Activated naive CD8-positive, alpha-beta T cell treated with anti-CD3 and anti-CD28 coated beads, Interleukin-2, amount 50 U/mL, for 16 hours (primary cell): ENCODE results near the gene PKIG.

Source experiments
- DNase-seq: peaks from one replicate; pipeline ENCODE4 v3.0.0-alpha.2; 2020; ENCODE audit warnings: low read depth, low spot score

PKIG gene

DNA sequence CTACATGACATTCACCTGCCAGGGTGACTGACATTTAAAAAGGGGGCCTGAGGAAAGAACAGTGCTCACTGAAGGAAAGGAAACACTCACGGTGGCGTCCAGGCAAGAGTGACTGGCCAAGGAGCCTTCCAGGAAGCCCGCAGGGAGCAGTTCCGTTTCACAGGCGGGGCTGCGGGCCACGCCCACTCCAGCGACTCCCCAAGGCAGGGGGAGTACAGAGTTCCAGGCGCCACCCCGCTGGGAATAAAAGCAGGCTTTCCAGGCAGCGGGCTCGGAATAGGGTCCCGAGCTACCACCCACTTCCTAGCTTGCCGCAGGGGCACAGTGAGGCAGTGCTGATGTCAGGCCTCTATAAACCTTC lies 34.2 kb downstream of the PKIG start:
- DNase-seq, result no peak

DNA sequence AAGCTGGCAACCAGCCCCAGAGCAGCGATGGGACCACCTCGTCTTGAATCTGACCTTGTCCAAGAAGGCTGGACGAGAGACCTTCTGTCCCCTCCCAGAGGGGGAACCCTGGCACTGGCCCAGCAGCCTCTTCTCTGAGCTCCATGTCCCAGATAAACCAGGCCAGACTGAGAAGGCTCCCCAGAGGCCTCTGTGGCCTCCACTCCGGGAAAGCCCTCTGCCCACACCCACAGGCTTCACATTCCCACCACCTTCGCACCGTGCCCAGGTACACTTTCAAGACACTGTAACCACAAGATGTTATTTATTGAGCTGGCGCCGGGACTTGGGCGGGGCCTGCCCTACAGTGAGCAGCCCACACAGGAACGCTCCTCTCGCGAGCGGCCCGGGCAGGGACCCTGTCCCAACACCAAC lies 35.9 kb downstream of the PKIG start:
- DNase-seq, result no peak

DNA sequence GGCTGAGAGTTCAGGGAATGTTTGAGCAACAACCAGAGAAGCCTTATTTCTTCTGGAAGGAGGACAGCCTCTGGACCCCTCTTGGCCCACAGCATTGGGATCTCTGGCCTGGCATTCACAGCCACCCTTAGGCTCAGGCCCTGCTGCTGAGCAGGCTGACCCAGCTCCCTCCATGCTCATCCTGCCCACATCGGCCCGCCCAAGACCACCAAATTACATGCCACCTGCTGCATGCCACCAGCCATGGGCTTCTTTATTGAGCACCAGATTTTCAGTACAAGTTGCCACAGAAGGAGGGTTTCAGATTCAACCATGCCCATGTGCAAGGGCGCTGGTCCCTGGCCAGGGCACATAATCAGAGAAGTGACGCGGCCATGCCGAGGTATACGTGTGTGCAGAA lies 36.9 kb downstream of the PKIG start:
- DNase-seq, result no peak

DNA sequence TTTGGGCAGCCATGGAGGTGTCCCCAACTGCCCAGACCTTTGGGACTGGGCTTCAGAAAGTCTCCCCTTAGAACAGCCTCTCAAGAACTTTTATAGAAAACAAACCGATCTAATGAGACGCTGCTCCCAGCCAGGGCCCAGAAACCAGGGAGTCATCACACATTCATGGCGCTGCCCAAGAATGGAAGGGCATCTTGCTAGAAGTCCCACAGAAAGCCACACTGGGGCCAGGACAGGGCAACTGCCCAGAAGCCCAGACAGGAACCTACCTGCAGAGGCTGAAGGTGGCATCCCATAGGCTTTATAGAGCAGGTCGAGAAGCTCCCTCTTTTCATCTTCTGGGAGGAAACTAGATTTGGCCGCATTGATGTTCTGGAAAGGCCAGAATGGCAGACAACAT lies 37.7 kb downstream of the PKIG start:
- DNase-seq, result no peak

DNA sequence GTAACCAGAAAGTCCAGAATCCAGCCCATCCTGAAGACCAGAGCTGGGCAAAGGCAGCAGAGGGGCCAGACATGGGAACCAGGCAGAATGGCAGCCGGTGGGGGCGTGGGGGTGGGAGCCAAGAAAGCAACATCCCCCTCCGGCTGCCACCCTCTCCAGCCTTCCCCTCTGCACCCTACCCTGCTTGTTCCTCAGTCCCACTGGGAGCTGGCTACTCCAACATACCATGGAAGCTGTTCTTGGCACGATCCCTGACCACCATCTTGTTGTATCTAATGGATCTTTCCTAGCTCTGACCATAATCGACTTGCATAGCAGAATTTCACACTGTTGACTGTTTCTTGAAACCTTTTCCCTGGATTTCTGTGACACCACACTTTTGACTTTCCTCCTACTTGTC lies 38.9 kb downstream of the PKIG start:
- no peak for DNase-seq

DNA sequence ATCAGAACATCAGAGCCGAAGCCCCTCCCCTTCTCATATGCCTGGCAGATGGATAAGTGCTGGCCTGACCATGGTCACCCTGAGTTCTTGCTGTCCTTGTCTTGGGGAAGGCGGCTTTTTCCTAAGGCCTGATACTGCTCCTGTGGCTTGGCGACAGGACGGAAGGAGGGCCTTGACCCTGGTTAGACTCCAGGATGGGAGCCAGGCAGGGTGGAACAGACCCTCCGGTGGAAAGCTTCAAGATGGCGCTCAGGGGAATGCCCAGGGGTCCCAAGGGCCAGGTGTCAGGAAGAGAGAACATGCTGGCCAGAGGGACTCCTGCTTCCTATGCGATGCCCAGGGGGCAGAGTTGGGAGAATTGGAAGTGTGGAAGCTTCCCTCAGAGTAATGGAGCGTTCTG lies 39.6 kb downstream of the PKIG start:
- no peak for DNase-seq

DNA sequence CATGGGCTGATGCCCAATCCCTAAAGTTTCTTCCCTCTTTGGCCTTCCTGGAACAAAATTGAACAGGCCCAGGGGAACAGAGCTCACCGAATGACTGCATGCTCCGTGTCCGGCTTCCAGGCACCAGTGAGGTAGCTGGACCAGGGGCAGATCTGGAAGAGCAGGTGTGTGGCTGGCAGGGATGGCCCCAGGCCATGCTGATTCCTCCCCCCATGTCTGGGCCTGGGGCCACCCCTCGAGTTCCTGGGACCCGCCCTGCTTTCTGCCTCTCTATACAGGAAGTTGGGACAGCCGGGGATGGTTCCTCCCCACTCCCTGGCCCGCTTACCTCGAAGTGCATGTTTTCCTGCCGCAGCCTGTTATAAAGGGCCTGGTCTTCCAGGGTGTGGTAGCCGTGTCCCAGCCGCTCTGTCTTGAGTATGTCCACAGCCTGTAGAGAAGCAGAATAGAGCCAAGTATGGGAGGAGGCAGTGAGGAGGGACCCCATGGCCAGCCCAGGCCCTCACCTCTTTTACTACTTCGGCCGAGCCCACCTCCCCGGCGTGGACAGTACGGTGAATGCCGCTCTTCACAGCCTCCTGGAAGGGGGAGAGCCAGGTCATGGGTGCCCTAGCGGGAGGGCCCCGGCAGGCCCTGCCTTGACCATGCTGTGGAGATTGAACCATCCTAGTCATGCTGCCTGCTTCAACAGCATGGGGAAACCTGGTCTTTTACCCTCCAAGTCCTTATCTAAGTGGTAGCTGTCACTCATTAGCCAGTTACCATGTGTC lies 40.3 kb downstream of the PKIG start:
- DNase-seq, result no peak

DNA sequence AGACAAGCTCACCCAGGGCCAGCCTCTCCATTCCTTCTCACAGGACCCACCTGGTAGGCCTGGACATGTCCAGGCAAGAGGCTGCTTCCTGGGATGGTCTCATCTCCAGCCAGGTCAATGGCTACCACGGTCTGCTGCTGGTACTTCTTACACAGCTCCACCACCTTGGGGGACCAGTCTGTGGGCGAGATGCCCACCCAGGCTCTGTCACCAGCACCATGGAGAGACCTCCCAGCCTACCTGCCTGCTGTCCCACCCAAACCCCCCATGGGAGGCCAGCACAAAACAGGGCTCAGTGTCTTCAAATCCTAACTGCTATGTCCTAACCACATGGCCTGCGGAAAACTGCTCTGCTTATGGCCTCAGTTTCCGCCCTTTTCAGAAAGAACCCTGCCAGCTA lies 41.8 kb downstream of the PKIG start:
- DNase-seq, result no peak

DNA sequence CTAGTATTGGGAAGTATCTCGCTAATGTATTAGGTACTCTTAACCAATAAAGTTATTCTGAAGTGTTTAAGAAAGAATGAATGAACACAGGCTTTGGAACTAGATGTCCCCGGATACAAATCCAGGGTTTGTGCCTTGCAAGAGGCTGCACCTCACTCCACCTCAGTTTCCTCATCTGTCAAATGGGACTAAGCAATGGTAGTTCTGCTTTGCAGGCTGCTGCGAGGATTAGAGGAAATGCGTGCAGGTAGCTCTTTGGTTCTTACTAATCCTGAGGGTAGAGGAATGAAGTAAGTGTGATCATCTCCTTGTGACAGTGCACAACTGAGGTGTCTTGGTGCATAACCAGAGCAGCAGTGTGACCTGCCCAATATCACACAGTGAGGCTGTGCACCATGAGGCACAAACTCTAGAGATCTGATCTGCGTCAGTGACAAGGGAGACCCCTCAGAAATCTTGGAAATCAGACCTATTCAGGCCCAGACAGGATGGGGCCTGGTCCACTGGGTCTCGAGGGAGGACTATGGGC lies 42.4 kb downstream of the PKIG start:
- no peak for DNase-seq

DNA sequence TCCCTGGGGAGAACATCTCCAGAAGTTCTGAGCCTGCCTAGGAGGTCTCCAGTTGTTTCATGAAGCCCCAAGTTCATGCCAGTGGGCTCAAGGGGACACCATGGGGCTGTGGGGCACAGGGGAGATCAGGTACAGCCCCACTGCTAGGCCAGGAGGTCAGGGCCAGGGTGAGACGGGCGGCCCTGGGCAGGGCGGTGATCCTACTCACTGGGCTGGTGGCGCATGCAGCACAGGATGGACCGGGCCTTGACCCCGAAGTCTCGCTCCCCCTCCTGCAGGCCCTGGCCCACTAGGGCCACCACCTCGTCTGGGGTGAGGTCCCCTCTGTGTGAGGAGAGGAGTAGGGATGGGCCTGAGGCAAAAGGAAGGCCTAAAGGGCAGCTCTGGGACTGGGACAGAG lies 43.0 kb downstream of the PKIG start:
- DNase-seq, result no peak

DNA sequence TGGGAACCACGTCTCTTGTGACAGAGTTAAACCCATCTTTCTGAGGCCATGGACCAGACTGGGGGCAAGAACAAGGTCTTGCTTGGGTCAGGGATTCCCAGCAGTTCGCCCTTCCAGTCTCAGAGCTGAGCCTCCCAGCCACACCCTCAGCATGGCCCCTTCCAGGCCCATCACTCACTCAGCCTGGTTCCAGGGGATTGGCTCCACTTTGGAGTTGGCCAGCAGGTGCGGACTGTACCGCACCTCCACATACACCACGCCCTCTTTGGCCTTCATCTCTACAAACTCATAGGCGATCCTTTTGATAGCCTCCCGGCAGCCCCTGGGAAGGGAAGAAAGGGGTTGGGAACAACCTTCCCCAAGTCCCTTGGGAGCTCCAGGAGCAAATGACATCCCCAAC lies 43.9 kb downstream of the PKIG start:
- DNase-seq, result no peak

DNA sequence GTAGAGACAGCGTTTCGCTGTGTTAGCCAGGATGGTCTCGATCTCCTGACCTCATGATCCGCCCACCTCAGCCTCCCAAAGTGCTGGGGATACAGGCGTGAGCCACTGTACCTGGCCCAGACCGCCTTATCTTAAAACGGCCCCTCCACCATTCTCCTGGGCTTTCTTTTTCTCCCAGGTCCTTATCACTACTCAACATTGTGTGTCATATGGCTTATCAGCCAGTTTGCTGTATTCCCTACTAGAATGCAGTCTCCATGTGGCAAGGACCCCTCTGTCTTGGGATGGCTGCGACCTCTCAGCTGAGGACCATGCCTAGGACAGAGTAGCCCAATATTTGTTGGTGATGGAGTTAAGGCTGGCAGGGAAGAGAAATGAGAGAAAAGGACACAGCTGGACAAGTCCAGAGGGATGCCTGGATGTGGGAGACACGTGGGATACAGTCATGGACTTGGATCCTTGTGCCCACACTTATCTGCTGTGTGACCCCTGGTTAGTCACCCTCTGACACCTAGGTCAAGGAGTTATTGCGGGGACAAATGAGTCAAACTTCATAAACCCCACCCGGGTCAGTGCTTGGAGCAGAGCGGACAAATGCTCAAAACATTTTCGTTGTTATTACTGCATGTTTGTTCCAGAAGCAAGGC lies 45.1 kb downstream of the PKIG start:
- no peak for DNase-seq

DNA sequence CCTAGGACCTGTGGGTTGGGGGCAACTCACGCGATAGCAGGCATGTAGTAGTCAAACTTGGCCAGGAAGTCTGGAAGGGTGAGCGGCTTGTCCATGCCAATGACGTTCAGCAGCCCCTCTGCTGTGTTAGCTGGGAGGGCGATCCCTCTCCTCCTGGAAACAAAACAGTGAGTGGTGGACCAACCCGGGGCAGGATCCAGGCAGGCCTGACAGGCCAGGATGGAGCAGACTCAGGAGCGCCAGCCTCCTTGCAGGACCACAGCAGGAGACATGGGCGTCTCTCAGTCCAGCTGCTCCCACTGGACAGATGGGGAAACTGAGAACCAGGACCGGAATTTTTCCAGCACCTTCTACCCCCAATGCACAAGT lies 46.6 kb downstream of the PKIG start:
- DNase-seq, result no peak

DNA sequence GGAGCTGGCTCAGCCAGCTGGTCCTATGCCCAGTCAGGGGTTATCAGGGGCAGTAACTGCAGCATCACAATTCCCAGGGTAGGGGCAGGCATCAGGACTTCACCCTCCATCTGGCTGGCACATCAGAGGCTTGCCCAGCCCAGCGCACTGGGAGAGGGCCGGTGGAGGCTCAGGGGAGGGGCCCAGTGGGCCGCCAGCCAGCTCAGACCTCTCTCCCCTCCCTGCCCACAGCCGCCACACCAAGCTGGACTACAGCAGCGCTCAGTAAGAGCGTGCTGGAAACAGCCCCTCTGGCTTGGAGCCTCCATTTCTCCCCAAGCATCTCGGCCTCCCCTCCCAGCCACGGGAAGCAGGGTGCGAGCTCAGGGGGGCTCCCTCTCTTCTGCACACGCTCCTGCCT lies 47.2 kb downstream of the PKIG start:
- DNase-seq, result no peak

DNA sequence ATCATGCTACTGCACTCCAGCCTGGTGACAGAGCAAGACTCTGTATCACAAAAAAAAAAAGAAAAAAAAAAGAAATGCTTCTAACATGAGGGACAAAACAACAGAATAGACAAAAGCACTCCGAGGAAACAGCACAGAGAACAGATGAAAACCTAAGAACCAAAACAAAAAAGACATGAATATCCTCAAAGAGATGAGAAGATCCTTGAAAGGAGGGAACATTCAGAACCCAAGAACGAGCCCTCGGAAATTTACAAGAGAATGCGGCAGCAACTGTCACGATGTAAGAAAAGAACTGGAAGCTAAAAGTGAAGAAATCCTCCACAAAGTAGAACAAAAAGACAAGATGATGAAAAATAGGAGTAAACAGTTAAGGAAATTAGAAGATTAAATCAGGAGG lies 47.9 kb downstream of the PKIG start:
- DNase-seq, result no peak

DNA sequence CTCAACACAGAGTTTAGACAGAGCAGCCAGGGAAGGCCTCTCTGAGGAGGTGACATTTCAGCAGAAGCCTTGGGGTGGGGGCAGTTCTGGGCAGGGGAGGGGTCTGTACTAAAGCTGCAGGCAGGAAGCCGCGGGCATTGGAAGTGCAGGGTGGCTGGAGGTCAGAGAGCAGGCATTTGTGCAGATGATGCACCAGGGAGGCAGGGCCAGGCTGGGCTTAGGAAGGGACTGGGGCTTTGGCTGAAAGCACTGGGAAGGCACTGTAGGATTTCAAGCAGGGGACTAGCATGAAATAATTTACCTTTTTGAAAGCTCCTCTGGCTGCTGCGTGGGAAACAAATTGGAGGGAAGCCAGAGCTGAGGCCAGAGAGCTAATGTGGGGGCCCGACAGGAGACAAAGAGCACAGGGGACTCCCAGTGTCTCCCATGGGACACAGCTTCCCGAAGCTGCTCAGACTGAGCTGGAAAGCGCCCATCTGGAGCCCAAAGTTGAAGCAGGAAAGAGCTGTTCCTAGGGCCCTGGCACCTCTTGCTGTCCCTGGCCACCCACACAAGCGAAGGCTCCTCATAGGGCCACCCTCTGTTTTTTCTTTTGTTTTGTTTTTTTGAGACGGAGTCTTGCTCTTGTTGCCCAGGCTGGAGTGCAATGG lies 49.8 kb downstream of the PKIG start:
- no peak for DNase-seq

DNA sequence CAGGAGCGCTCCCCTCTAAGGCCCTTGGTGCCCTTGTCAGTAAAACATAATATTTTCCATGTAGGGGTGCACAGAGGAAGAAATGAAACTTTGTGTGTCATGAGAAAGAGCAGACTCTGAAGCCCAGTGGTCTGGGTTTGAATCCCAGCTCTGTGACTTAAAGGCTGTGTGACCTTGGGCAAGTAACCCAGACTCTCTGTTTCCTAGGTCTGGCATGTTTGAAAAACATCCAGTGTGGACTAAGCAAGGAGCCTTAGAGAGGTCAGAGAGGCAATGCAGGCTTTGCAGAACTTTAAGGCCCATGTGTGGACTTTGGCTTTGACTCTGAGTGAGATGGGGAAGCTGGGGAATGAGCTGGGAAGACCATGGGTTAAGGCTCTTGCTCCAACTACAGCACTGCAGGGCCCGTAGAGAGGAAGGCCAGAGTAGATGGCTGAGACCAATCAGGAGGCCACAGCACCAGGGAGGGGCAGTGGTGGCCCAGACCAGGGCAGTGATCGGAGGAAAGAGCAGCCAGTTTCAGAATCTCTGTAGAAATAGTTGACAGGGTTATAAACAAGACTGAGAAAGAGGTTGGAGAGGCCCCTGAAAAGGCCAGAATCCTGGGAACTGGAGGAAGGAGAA lies 50.9 kb downstream of the PKIG start:
- no peak for DNase-seq

DNA sequence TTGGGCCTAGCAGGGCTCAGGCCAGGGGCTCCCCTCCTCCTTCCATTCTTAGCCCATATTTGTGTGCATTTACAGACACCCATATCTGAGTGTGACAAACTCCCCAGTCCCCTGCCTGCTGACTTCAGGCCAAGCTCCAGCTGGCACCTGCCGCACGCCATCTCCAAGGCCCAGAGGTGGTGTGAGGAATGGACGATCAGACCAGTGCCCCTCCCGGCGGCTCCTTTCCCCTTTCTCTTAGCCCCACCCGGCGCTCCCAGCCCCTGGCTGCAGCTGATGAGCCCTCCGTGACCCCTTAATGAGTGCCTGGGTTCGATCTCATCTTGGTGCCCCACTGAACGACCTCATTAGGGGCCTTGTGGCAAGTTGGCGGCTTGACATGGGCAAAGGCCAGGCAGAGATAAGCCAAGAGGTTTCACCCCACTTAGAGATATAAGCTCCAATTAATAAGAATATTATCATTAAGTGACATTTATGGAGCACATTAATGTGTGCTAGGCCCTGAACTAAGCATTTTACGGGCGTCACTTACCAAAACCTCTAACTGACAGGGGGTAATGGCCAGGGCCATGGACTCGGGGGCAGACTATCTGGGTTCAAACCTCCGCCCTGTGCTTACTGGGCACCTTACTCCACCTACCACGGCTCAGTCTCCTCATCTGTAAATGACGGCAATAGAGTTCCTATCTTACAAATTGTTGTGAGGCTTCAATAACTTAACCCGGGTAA lies 51.7 kb downstream of the PKIG start:
- no peak for DNase-seq

DNA sequence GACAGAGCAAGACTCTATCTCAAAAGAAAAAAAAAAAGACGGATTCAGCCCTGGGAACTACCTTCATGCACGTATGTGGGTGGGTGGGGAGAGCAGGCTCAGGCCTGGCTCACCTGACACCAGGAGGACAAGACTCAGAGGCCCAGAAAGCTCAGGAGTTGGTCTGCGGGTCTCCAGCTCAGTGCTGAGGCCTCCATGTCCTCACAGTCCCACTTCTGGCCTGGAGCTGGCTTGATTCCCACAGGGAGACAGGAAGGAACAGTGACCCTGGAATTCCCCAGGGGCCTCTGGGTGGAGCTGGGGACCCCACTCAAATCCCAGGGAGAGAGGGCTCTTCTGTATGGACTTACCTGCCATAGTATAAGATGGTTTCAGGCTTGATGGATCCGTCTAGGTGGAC lies 53.5 kb downstream of the PKIG start:
- DNase-seq, result no peak

DNA sequence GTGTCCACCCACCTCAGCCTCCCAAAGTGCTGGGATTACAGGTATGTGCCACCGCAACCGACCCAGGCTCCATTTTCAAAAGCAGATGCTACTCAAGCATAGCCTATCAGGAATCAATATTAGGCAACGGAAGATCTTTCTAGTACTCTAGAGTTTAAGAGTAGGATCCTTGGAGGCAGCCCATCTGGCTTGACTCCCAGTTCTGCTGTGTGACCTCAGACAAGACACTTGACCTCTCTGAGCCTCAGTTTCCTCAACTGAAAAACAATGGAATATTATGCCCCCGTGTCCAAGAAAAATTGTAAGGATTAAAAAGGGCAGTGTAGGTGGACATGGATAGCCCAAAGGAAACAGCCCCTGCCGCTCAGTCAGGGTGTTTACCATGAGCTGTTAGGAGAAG lies 54.7 kb downstream of the PKIG start:
- no peak for DNase-seq

DNA sequence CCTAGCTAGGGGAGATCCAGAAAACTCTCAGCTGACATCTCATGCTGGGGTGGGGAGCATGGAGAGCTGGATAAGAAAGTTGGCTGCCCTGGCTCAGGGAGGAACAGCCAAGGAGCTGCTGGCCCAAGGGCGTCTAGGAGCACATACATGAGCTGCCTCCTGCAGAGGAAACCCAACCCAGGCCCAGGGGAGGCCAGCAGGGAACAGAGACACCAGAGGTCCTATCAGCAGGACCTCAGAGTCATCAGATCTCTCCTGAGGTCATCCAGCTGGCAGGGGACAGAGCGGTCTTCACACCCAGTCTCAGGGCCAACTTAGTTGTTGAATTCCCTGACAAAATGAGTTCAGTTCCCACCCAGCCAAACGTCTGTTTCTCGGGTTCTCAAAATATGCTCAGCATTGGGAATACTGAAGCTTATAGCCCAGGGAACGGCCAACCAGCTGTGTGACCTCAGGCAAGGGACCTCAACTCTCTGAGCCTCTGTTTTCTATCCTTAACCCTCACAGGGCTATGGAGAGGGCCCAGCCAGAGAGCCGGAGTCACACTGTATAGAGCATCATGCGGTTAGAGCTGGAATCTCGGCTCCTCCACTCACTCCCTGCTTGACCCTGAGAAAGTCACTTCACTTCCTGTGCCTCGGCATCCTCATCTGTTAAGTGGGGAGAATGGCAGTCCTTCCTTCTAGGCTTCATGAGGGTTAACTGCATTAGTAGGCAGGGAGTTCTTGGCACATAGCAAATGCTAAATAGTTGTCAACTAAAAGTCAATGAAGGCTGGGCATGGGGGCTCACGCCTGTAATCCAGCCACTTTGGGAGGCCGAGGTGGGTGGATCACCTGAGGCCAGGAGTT lies 55.4 kb downstream of the PKIG start:
- DNase-seq, result no peak
